ENCODE results near the gene SERPINA4.
"Not testable (repeated sequence)": the region's sequence is repeated elsewhere in the genome, so short reads cannot be mapped to it uniquely, and the experiment has no call there.

The SERPINA4 gene

GRCh38 chr14:94569381-94570001 lies 8.2 kb downstream of the SERPINA4 start:
- DNase-seq (ENCODE audit: low read depth): no peak

GRCh38 chr14:94570002-94570400 lies 8.8 kb downstream of the SERPINA4 start:
- no peak for DNase-seq (ENCODE audit: low read depth)

- no peak for DNase-seq (ENCODE audit: low read depth)
Observed at GRCh38 chr14:94570440-94570839, 9.2 kb downstream of the SERPINA4 start.

GRCh38 chr14:94571395-94571794 lies 10.2 kb downstream of the SERPINA4 start:
- DNase-seq (ENCODE audit: low read depth): no peak

GRCh38 chr14:94571950-94572349 lies 10.7 kb downstream of the SERPINA4 start:
- DNase-seq (ENCODE audit: low read depth): no peak

GRCh38 chr14:94572637-94573303 lies 11.5 kb downstream of the SERPINA4 start:
- DNase-seq (ENCODE audit: low read depth): no peak

GRCh38 chr14:94573475-94574277 lies 12.4 kb downstream of the SERPINA4 start:
- DNase-seq (ENCODE audit: low read depth): no peak

GRCh38 chr14:94574336-94574735 lies 13.1 kb downstream of the SERPINA4 start:
- DNase-seq (ENCODE audit: low read depth): no peak

GRCh38 chr14:94575730-94576585 lies 14.7 kb downstream of the SERPINA4 start:
- no peak for DNase-seq (ENCODE audit: low read depth)

- DNase-seq (ENCODE audit: low read depth): not testable (repeated sequence)
Observed at GRCh38 chr14:94577472-94577871, 16.2 kb downstream of the SERPINA4 start.

GRCh38 chr14:94578712-94579111 lies 17.5 kb downstream of the SERPINA4 start:
- DNase-seq (ENCODE audit: low read depth): no peak

GRCh38 chr14:94581127-94581999 lies 20.1 kb downstream of the SERPINA4 start, which contains the start of gene SERPINA5:
TSS of gene SERPINA5 (plus strand) at chr14:94581426. CDS start at chr14:94587363, 5,937 bp downstream.
- DNase-seq (ENCODE audit: low read depth): no peak

- DNase-seq (ENCODE audit: low read depth): no peak
Observed at GRCh38 chr14:94582199-94582750, 21.0 kb downstream of the SERPINA4 start.

- no peak for DNase-seq (ENCODE audit: low read depth)
Observed at GRCh38 chr14:94582851-94583250, 21.6 kb downstream of the SERPINA4 start.

- DNase-seq (ENCODE audit: low read depth): no peak
Observed at GRCh38 chr14:94583557-94583956, 22.3 kb downstream of the SERPINA4 start.

GRCh38 chr14:94584591-94585280 lies 23.5 kb downstream of the SERPINA4 start:
- no peak for DNase-seq (ENCODE audit: low read depth)

- DNase-seq (ENCODE audit: low read depth): no peak
Observed at GRCh38 chr14:94586635-94587034, 25.4 kb downstream of the SERPINA4 start.

- no peak for DNase-seq (ENCODE audit: low read depth)
Observed at GRCh38 chr14:94588311-94588710, 27.1 kb downstream of the SERPINA4 start.

GRCh38 chr14:94591073-94591472 lies 29.8 kb downstream of the SERPINA4 start:
- DNase-seq (ENCODE audit: low read depth): no peak

GRCh38 chr14:94591871-94592270 lies 30.6 kb downstream of the SERPINA4 start:
- no peak for DNase-seq (ENCODE audit: low read depth)
